A549 (cell line): ENCODE data around the gene GFPT1.

Experiments used
- CTCF ChIP-seq: fragments of >200 bp; sonication (Bioruptor Twin); formaldehyde crosslinking; IDR thresholded peaks from 3 replicates; pipeline ENCODE4 v1.5.1; 2016
- EHF ChIP-seq: fragments of 250-450 bp; sonication (Bioruptor Pico); IDR thresholded peaks from 2 replicates; pipeline ENCODE4 v1.5.0; 2020; ENCODE audit warnings: mild to moderate bottlenecking
- EP300 ChIP-seq, 2 experiments: fragments of >200 bp; sonication (Bioruptor Twin); formaldehyde crosslinking; IDR thresholded peaks; 2 replicates in 1 of 2; 3 replicates in 1 of 2; pipeline ENCODE4 v1.6.1; 2016 to 2017
- PBX3 ChIP-seq: IDR thresholded peaks from 2 replicates; pipeline ENCODE4 v1.6.1; 2012

GRCh38 chr2:69333352-69333751 is 53.7 kb downstream of the GFPT1 start:
- TF ChIP-seq EHF (CRISPR knock-in tag), result no peak
- TF ChIP-seq PBX3, result no peak
- TF ChIP-seq CTCF, result no peak
- TF ChIP-seq EP300 (IDR thresholded peaks at IDR 0.05), result no peak
